ENCODE measurements around the gene SORCS3.

DNA sequence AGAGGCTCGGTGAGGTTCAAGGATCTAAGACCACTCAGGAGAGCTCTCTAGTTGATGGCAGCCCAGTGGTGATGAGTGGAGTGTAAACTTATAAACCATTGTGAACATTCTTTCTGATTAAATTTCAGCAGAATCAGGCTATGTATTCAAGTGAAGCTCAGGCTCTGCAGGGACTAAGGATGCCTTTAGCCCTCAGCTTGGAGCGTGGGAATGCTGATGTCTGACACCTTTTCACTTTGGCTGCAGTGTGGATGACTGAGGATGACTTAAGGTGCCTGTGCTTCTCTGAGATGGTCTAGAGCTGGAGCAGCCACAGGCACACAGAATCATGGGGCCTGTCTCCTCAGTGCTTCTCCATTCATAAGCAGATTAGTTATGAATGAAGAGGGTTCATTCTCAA lies 150.4 kb downstream of the SORCS3 start:
- TF ChIP-seq, protein P1, sequence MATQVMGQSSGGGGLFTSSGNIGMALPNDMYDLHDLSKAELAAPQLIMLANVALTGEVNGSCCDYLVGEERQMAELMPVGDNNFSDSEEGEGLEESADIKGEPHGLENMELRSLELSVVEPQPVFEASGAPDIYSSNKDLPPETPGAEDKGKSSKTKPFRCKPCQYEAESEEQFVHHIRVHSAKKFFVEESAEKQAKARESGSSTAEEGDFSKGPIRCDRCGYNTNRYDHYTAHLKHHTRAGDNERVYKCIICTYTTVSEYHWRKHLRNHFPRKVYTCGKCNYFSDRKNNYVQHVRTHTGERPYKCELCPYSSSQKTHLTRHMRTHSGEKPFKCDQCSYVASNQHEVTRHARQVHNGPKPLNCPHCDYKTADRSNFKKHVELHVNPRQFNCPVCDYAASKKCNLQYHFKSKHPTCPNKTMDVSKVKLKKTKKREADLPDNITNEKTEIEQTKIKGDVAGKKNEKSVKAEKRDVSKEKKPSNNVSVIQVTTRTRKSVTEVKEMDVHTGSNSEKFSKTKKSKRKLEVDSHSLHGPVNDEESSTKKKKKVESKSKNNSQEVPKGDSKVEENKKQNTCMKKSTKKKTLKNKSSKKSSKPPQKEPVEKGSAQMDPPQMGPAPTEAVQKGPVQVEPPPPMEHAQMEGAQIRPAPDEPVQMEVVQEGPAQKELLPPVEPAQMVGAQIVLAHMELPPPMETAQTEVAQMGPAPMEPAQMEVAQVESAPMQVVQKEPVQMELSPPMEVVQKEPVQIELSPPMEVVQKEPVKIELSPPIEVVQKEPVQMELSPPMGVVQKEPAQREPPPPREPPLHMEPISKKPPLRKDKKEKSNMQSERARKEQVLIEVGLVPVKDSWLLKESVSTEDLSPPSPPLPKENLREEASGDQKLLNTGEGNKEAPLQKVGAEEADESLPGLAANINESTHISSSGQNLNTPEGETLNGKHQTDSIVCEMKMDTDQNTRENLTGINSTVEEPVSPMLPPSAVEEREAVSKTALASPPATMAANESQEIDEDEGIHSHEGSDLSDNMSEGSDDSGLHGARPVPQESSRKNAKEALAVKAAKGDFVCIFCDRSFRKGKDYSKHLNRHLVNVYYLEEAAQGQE (IDR thresholded peaks at IDR 0.05; ENCODE audit: borderline replicate concordance): no peak
- no peak for TF ChIP-seq EZH2 (IDR thresholded peaks at IDR 0.05; ENCODE audit: borderline replicate concordance, insufficient read depth, low read length, poor library complexity, severe bottlenecking)
- TF ChIP-seq, protein P2, sequence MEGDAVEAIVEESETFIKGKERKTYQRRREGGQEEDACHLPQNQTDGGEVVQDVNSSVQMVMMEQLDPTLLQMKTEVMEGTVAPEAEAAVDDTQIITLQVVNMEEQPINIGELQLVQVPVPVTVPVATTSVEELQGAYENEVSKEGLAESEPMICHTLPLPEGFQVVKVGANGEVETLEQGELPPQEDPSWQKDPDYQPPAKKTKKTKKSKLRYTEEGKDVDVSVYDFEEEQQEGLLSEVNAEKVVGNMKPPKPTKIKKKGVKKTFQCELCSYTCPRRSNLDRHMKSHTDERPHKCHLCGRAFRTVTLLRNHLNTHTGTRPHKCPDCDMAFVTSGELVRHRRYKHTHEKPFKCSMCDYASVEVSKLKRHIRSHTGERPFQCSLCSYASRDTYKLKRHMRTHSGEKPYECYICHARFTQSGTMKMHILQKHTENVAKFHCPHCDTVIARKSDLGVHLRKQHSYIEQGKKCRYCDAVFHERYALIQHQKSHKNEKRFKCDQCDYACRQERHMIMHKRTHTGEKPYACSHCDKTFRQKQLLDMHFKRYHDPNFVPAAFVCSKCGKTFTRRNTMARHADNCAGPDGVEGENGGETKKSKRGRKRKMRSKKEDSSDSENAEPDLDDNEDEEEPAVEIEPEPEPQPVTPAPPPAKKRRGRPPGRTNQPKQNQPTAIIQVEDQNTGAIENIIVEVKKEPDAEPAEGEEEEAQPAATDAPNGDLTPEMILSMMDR (IDR thresholded peaks at IDR 0.05; ENCODE audit: poor library complexity, severe bottlenecking): no peak
